ENCODE data around the gene GREB1L. TPM values are rescaled to one million over a fixed set of nuclear protein-coding genes. Genes with fewer than 3 reads are reported as not detected.

The GREB1L gene
- polyA plus RNA-seq, 1 of the 3 experiments (the other 2 are of a cell fraction) = under 0.01 TPM

GRCh38 chr18:21345840-21346239 lies 103.8 kb downstream of the GREB1L start:
- H3K27me3 ChIP-seq (ENCODE audit: insufficient read depth) = peaks cover 30% of the 10 kb centered on the region
- no peaks in the 10 kb centered on the region for H3K9me2 ChIP-seq
- no peaks in the 10 kb centered on the region for H3F3A ChIP-seq (replicated peaks; ENCODE audit: insufficient read depth)
- no peaks in the 10 kb centered on the region for H3K36me3 ChIP-seq (replicated peaks in 1 of 2; ENCODE audit: control insufficient read depth in 1 of 2, insufficient read depth in 2 of 2, low read length in 1 of 2)
- no peak overlapping the region for H3K4me3 ChIP-seq (ENCODE audit: low read depth in 2 of 2, low read length in 1 of 2)
- 36% methylated on average over 7 of the region's 7 CpGs for WGBS (ENCODE audit: low lambda C conversion rate)
- POLR2A ChIA-PET = no interaction called here
- no peak overlapping the region for H3K9ac ChIP-seq
- no peaks in the 10 kb centered on the region for H3K79me2 ChIP-seq (ENCODE audit: insufficient read depth)
- no peak overlapping the region for H3K27ac ChIP-seq (ENCODE audit: low read depth in 2 of 2, low read length in 1 of 2)
- CTCF ChIA-PET = no interaction called here
- H3K9me3 ChIP-seq = no peaks in the 10 kb centered on the region
- no peaks in the 10 kb centered on the region for H3K4me1 ChIP-seq (ENCODE audit: control insufficient read depth in 1 of 2, insufficient read depth in 2 of 2, low read depth in 1 of 2, low read length in 1 of 2)
- no peak for TF ChIP-seq GABPA (IDR thresholded peaks at IDR 0.05; ENCODE audit: low read depth)
- TF ChIP-seq SMC3 (IDR thresholded peaks at IDR 0.05; ENCODE audit: low read depth, low read length) = no peak
- no peak for TF ChIP-seq TAF1 (IDR thresholded peaks at IDR 0.05; ENCODE audit: borderline replicate concordance, low read depth, low read length)
- no peak for TF ChIP-seq TCF12 (IDR thresholded peaks at IDR 0.05)
- TF ChIP-seq USF1 (IDR thresholded peaks at IDR 0.05; ENCODE audit: borderline replicate concordance, low read depth) = no peak
- no peak for TF ChIP-seq POLR2AphosphoS5 (IDR thresholded peaks at IDR 0.05; ENCODE audit: low read depth, low read length)
- TF ChIP-seq FOXJ3 (CRISPR knock-in tag; IDR thresholded peaks at IDR 0.05) = no peak
- no peak overlapping the region for H2AFZ ChIP-seq (ENCODE audit: low read depth)
- H4K20me1 ChIP-seq (ENCODE audit: insufficient read depth) = no peaks in the 10 kb centered on the region
- DNase-seq = no peak
- no peak overlapping the region for H3K4me2 ChIP-seq

GRCh38 chr18:21359746-21360145 lies 117.7 kb downstream of the GREB1L start:
- H4K20me1 ChIP-seq (ENCODE audit: insufficient read depth) = no peaks in the 10 kb centered on the region
- H3K9me2 ChIP-seq = no peaks in the 10 kb centered on the region
- H3F3A ChIP-seq (replicated peaks; ENCODE audit: insufficient read depth) = no peaks in the 10 kb centered on the region
- H3K79me2 ChIP-seq (ENCODE audit: insufficient read depth) = no peaks in the 10 kb centered on the region
- H3K4me2 ChIP-seq = no peak overlapping the region
- CTCF ChIA-PET = no interaction called here
- no peaks in the 10 kb centered on the region for H3K36me3 ChIP-seq (replicated peaks in 1 of 2; ENCODE audit: control insufficient read depth in 1 of 2, insufficient read depth in 2 of 2, low read length in 1 of 2)
- H3K4me1 ChIP-seq (ENCODE audit: control insufficient read depth in 1 of 2, insufficient read depth in 2 of 2, low read depth in 1 of 2, low read length in 1 of 2) = no peaks in the 10 kb centered on the region
- H2AFZ ChIP-seq (ENCODE audit: low read depth) = no peak overlapping the region
- H3K4me3 ChIP-seq (ENCODE audit: low read depth in 2 of 2, low read length in 1 of 2) = no peak overlapping the region
- peaks cover 4% of the 10 kb centered on the region; the same call in 1 of the 2 replicates for H3K27me3 ChIP-seq (ENCODE audit: insufficient read depth)
- TF ChIP-seq GABPA (IDR thresholded peaks at IDR 0.05; ENCODE audit: low read depth) = no peak
- no peak for TF ChIP-seq MXI1 (IDR thresholded peaks at IDR 0.05; ENCODE audit: low read depth, low read length)
- no peak for TF ChIP-seq GATA2 (CRISPR knock-in tag; IDR thresholded peaks at IDR 0.05)
- TF ChIP-seq USF1 (IDR thresholded peaks at IDR 0.05; ENCODE audit: borderline replicate concordance, low read depth) = no peak
- no peak overlapping the region for H3K27ac ChIP-seq (ENCODE audit: low read depth in 2 of 2, low read length in 1 of 2)
- H3K9me3 ChIP-seq = no peaks in the 10 kb centered on the region
- no peak for DNase-seq
- POLR2A ChIA-PET = no interaction called here
- no peak overlapping the region for H3K9ac ChIP-seq

GRCh38 chr18:21361307-21361880 lies 119.4 kb downstream of the GREB1L start:
- CTCF ChIA-PET = no interaction called here
- no peaks in the 10 kb centered on the region for H3K36me3 ChIP-seq (replicated peaks in 1 of 2; ENCODE audit: control insufficient read depth in 1 of 2, insufficient read depth in 2 of 2, low read length in 1 of 2)
- H2AFZ ChIP-seq (ENCODE audit: low read depth) = no peak overlapping the region
- H3K4me1 ChIP-seq (ENCODE audit: control insufficient read depth in 1 of 2, insufficient read depth in 2 of 2, low read depth in 1 of 2, low read length in 1 of 2) = no peaks in the 10 kb centered on the region
- no peak overlapping the region for H3K9ac ChIP-seq
- H3K4me2 ChIP-seq = no peak overlapping the region
- H3K27ac ChIP-seq (ENCODE audit: low read depth in 2 of 2, low read length in 1 of 2) = no peak overlapping the region
- H3K79me2 ChIP-seq (ENCODE audit: insufficient read depth) = no peaks in the 10 kb centered on the region
- H3K9me3 ChIP-seq = no peaks in the 10 kb centered on the region
- peaks cover 4% of the 10 kb centered on the region; the same call in 1 of the 2 replicates for H3K27me3 ChIP-seq (ENCODE audit: insufficient read depth)
- H4K20me1 ChIP-seq (ENCODE audit: insufficient read depth) = no peaks in the 10 kb centered on the region
- no peaks in the 10 kb centered on the region for H3F3A ChIP-seq (replicated peaks; ENCODE audit: insufficient read depth)
- H3K9me2 ChIP-seq = no peaks in the 10 kb centered on the region
- POLR2A ChIA-PET = no interaction called here
- no peak overlapping the region for H3K4me3 ChIP-seq (ENCODE audit: low read depth in 2 of 2, low read length in 1 of 2)
- no peak for DNase-seq
- no peak for TF ChIP-seq SIN3A (IDR thresholded peaks at IDR 0.05; ENCODE audit: borderline replicate concordance, low read depth, low read length)
- TF ChIP-seq RCOR1 (IDR thresholded peaks at IDR 0.05; ENCODE audit: low read length) = no peak
- TF ChIP-seq USF1 (IDR thresholded peaks at IDR 0.05; ENCODE audit: borderline replicate concordance, low read depth) = no peak
- TF ChIP-seq POLR2AphosphoS5 (IDR thresholded peaks at IDR 0.05; ENCODE audit: low read depth, low read length) = no peak
- no peak for TF ChIP-seq MEF2A (IDR thresholded peaks at IDR 0.05; ENCODE audit: borderline replicate concordance, low read depth)
- no peak for TF ChIP-seq ZBTB33 (IDR thresholded peaks at IDR 0.05; ENCODE audit: borderline replicate concordance, low read depth)
- TF ChIP-seq TEAD4 (IDR thresholded peaks at IDR 0.05; ENCODE audit: borderline replicate concordance, insufficient read depth) = no peak
- no peak for TF ChIP-seq IRF3 (IDR thresholded peaks at IDR 0.05; ENCODE audit: low read depth, low read length)

All from SK-N-SH (cell line).